ENCODE data around the gene EFHC1. TPM values are rescaled to one million over a fixed set of nuclear protein-coding genes. Genes with fewer than 3 reads are reported as not detected.

EFHC1 gene
- total and polyA plus RNA-seq, 3 donors from 2014 or later, result 41.8 to 133 (median 62.9) TPM

DNA sequence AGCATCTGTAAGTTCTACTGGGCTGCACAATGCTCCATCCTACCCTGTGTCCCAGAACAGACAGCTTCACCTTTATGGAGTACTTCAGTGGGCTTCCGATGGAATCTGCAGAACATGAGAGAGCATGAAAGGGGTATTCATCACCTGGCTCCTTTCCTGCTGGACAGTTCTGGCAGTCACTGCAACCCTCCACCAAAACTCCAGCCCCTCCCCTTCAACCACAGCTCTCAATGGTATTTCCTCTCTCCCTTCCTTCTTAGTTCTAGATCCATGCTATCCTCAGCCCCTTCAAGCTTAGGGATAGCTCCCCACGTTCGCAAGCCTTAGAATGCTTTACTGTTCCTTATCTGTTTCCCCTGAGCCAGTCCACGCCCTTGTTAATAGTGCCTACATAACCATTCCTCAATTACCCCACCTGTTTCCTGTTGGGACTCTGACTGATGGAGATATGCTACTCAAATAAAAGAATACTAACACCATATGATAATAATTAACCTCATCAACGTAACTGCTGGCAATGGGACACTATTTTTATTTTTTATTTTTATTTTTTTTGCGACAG lies 130.0 kb downstream of the EFHC1 start:
- Histone ChIP-seq H3K27me3 (no peaks in the 10 kb centered on the region), H3K9me3 (no peaks in the 10 kb centered on the region), H3K4me3 (no peak overlapping the region), H3K36me3 (ENCODE audit: low read depth, missing control alignments) (no peaks in the 10 kb centered on the region), H3K27ac (no peak overlapping the region), H3K4me1 (peaks cover 38% of the 10 kb centered on the region)
- WGBS, 2 donors, result 74 to 82% methylated on average over 6 of the region's 6 CpGs
- no peak for TF ChIP-seq POLR2A (IDR thresholded peaks at IDR 0.05)
- TF ChIP-seq, protein P1, sequence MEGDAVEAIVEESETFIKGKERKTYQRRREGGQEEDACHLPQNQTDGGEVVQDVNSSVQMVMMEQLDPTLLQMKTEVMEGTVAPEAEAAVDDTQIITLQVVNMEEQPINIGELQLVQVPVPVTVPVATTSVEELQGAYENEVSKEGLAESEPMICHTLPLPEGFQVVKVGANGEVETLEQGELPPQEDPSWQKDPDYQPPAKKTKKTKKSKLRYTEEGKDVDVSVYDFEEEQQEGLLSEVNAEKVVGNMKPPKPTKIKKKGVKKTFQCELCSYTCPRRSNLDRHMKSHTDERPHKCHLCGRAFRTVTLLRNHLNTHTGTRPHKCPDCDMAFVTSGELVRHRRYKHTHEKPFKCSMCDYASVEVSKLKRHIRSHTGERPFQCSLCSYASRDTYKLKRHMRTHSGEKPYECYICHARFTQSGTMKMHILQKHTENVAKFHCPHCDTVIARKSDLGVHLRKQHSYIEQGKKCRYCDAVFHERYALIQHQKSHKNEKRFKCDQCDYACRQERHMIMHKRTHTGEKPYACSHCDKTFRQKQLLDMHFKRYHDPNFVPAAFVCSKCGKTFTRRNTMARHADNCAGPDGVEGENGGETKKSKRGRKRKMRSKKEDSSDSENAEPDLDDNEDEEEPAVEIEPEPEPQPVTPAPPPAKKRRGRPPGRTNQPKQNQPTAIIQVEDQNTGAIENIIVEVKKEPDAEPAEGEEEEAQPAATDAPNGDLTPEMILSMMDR (IDR thresholded peaks at IDR 0.05), result no peak
- DNase-seq, result no peak
- intact Hi-C loops (cut with DNase I; ENCODE audit: low total_unique reads), result no loop called here

DNA sequence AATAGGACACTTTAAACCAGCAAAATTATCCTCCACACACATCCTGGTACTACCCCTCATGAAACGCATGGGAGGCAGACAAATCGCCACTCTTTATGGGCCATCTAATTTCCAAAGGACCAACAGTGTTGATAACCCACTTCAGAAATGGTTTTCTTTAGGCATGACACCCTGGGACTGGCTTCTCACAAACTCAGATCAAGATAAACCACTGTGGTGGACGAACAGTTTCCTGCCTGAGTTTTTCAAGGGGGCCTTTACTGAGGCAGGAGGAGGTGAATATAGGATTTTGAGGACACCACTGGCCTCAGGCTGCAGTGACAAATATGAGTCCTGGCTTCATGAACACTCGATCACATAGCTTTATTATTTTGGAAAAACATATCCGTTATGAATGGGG lies 130.7 kb downstream of the EFHC1 start:
- 69 to 78% methylated on average over 5 of the region's 5 CpGs for WGBS, 2 donors
- Histone ChIP-seq H3K4me1 (peaks cover 34% of the 10 kb centered on the region), H3K36me3 (ENCODE audit: low read depth, missing control alignments) (no peaks in the 10 kb centered on the region), H3K4me3 (no peak overlapping the region), H3K9me3 (no peaks in the 10 kb centered on the region), H3K27ac (peak overlapping the region in 1 of 2 donors; percentile 1), H3K27me3 (no peaks in the 10 kb centered on the region)
- no peak for DNase-seq
- intact Hi-C loops (cut with DNase I; ENCODE audit: low total_unique reads), result no loop called here
- TF ChIP-seq, protein P1 (IDR thresholded peaks at IDR 0.05), result no peak
- TF ChIP-seq POLR2A (IDR thresholded peaks at IDR 0.05), result no peak

GRCh38 chr6:52551483-52552277 lies 131.5 kb downstream of the EFHC1 start:
- no peaks in the 10 kb centered on the region for H3K36me3 ChIP-seq (ENCODE audit: low read depth, missing control alignments)
- H3K4me1 ChIP-seq, result peaks cover 32% of the 10 kb centered on the region
- no peak for TF ChIP-seq POLR2A (IDR thresholded peaks at IDR 0.05)
- TF ChIP-seq, protein P1 (IDR thresholded peaks at IDR 0.05), result no peak
- no peaks in the 10 kb centered on the region for H3K9me3 ChIP-seq
- H3K4me3 ChIP-seq, result no peak overlapping the region
- DNase-seq, result peak; percentile 44
- peak overlapping the region in 1 of 2 donors; percentile 1 for H3K27ac ChIP-seq
- intact Hi-C loops (cut with DNase I; ENCODE audit: low total_unique reads), result no loop called here
- 28 to 33% methylated on average over 12 to 13 of the region's 13 CpGs for WGBS, 2 donors
- no peaks in the 10 kb centered on the region for H3K27me3 ChIP-seq

DNA sequence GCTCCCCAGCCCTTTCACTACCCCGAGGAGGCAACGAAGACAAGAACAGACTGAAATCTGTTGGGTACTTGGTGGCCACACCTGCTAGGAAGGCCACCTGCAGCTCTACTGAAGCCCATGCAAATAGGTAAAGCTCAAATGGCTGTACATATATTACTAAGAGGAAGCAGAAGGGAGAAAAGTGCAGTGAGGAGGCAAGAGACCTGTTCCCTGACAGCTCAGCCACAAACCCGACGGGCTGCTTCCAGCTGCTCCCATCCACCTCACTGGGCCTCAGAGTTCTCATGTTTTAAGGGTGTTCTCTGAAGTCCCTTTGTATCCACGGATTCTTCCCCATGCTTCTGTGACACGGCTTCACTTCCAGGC lies 132.1 kb downstream of the EFHC1 start:
- intact Hi-C loops (cut with DNase I; ENCODE audit: low total_unique reads), result no loop called here
- H3K4me1 ChIP-seq, result peaks cover 30% of the 10 kb centered on the region
- 32 to 38% methylated on average over 6 of the region's 6 CpGs for WGBS, 2 donors
- H3K36me3 ChIP-seq (ENCODE audit: low read depth, missing control alignments), result no peaks in the 10 kb centered on the region
- no peak for DNase-seq
- TF ChIP-seq POLR2A (IDR thresholded peaks at IDR 0.05), result no peak
- TF ChIP-seq, protein P1 (IDR thresholded peaks at IDR 0.05), result no peak
- H3K27me3 ChIP-seq, result no peaks in the 10 kb centered on the region
- peak overlapping the region in 1 of 2 donors; percentile 1 for H3K27ac ChIP-seq
- H3K9me3 ChIP-seq, result no peaks in the 10 kb centered on the region
- H3K4me3 ChIP-seq, result no peak overlapping the region
